ENCODE results near the gene DSTN. TPM values are rescaled to one million over a fixed set of nuclear protein-coding genes. Genes with fewer than 3 reads are reported as not detected.

Gene DSTN
- total RNA-seq, 4 donors from 2014 or later: 280 to 589 (median 373) TPM

GRCh38 chr20:17530153-17530552 is 39.7 kb upstream of the DSTN start:
- in situ Hi-C loops (cut with MboI; ENCODE audit: low pct_ligation_motif_present in 1 of 4, low pct_unique_long_range_greater_than_20kb in 1 of 4, low sequenced_read_pairs in 3 of 4): loop anchor here in 2 of 4 donors (25.0 kb wide), 2 partner anchors 107 to 357 kb away; no protein-coding TSS in a partner anchor
- DNase-seq: no peak
- TF ChIP-seq EP300 (IDR thresholded peaks at IDR 0.05; ENCODE audit: low read depth) (no peak), CTCF (IDR thresholded peaks at IDR 0.05) (no peak), POLR2AphosphoS5 (IDR thresholded peaks at IDR 0.05) (no peak), POLR2A (IDR thresholded peaks at IDR 0.05) (no peak)

GRCh38 chr20:17530716-17531664 is 38.9 kb upstream of the DSTN start, which contains the start of gene BFSP1:
Gene BFSP1 (minus strand): TSS chr20:17531379. CDS start chr20:17531329, 50 bp downstream.
- peak; percentile 56 for DNase-seq
- Histone ChIP-seq H3K27ac (peak within 1 kb of the TSS; percentile 61 to 82 (median 74)), H3K36me3 (no peaks in the 10 kb centered on the region), H3K4me3 (peak within 1 kb of the TSS; percentile 1 to 77 (median 52)), H3K27me3 (no peaks in the 10 kb centered on the region), H3K9me3 (no peaks in the 10 kb centered on the region), H3K4me1 (peaks cover 11 to 22% (median 13%) of the 10 kb centered on the region in 4 donors)
- intact Hi-C loops (cut with DNase I; ENCODE audit: low total_unique reads): no loop called here
- WGBS, 2 donors (ENCODE audit: low coverage in 1 of 2): 2 to 10% methylated on average over 2 to 95 of the region's 111 CpGs
- TF ChIP-seq POLR2A (IDR thresholded peaks at IDR 0.05): no peak
- TF ChIP-seq POLR2AphosphoS5 (IDR thresholded peaks at IDR 0.05): no peak
- no peak for TF ChIP-seq EP300 (IDR thresholded peaks at IDR 0.05; ENCODE audit: low read depth)
- no peak for TF ChIP-seq CTCF (IDR thresholded peaks at IDR 0.05)
- in situ Hi-C loops (cut with MboI; ENCODE audit: low pct_ligation_motif_present in 1 of 4, low pct_unique_long_range_greater_than_20kb in 1 of 4, low sequenced_read_pairs in 3 of 4): loop anchor here in 2 of 4 donors (25.0 kb wide), 2 partner anchors 106 to 356 kb away; no protein-coding TSS in a partner anchor

More at GRCh38 chr20:17530153-17530552, 39.7 kb upstream of the DSTN start:
- H3K4me1 ChIP-seq: peaks cover 11 to 22% (median 13%) of the 10 kb centered on the region in 4 donors
- intact Hi-C loops (cut with DNase I; ENCODE audit: low total_unique reads): no loop called here
- no peak overlapping the region for H3K27ac ChIP-seq
- no peaks in the 10 kb centered on the region for H3K36me3 ChIP-seq
- H3K9me3 ChIP-seq: no peaks in the 10 kb centered on the region
- no peak overlapping the region for H3K4me3 ChIP-seq
- no peaks in the 10 kb centered on the region for H3K27me3 ChIP-seq
- 61 to 83% methylated on average over 4 to 7 of the region's 7 CpGs for WGBS, 2 donors (ENCODE audit: low coverage in 1 of 2)

GRCh38 chr20:17531665-17532025 is 38.2 kb upstream of the DSTN start:
- Histone ChIP-seq H3K27ac (peak overlapping the region; percentile 61 to 82 (median 74)), H3K4me3 (peak overlapping the region in 3 of 4 donors; percentile 51 to 77 (median 54)), H3K36me3 (no peaks in the 10 kb centered on the region), H3K9me3 (no peaks in the 10 kb centered on the region), H3K4me1 (peaks cover 11 to 22% (median 13%) of the 10 kb centered on the region in 4 donors), H3K27me3 (no peaks in the 10 kb centered on the region)
- intact Hi-C loops (cut with DNase I; ENCODE audit: low total_unique reads) (no loop called here), in situ Hi-C loops (cut with MboI; ENCODE audit: low pct_ligation_motif_present in 1 of 4, low pct_unique_long_range_greater_than_20kb in 1 of 4, low sequenced_read_pairs in 3 of 4) (loop anchor here in 2 of 4 donors (25.0 kb wide), 2 partner anchors 106 to 356 kb away; no protein-coding TSS in a partner anchor)
- WGBS, 2 donors (ENCODE audit: low coverage in 1 of 2): 49 to 60% methylated on average over 5 of the region's 5 CpGs
- DNase-seq: no peak
- TF ChIP-seq POLR2A (IDR thresholded peaks at IDR 0.05) (no peak), POLR2AphosphoS5 (IDR thresholded peaks at IDR 0.05) (no peak), EP300 (IDR thresholded peaks at IDR 0.05; ENCODE audit: low read depth) (no peak), CTCF (IDR thresholded peaks at IDR 0.05) (no peak)

GRCh38 chr20:17533396-17533795 is 36.5 kb upstream of the DSTN start:
- Histone ChIP-seq H3K36me3 (no peaks in the 10 kb centered on the region), H3K4me3 (no peak overlapping the region), H3K9me3 (no peaks in the 10 kb centered on the region), H3K4me1 (peaks cover 11 to 25% (median 14%) of the 10 kb centered on the region in 4 donors), H3K27ac (no peak overlapping the region), H3K27me3 (no peaks in the 10 kb centered on the region)
- no peak for DNase-seq
- TF ChIP-seq CTCF (IDR thresholded peaks at IDR 0.05): no peak
- no peak for TF ChIP-seq POLR2AphosphoS5 (IDR thresholded peaks at IDR 0.05)
- no peak for TF ChIP-seq POLR2A (IDR thresholded peaks at IDR 0.05)
- TF ChIP-seq EP300 (IDR thresholded peaks at IDR 0.05; ENCODE audit: low read depth): no peak
- in situ Hi-C loops (cut with MboI; ENCODE audit: low pct_ligation_motif_present in 1 of 4, low pct_unique_long_range_greater_than_20kb in 1 of 4, low sequenced_read_pairs in 3 of 4): loop anchor here in 2 of 4 donors (25.0 kb wide), 2 partner anchors 104 to 354 kb away; no protein-coding TSS in a partner anchor
- intact Hi-C loops (cut with DNase I; ENCODE audit: low total_unique reads): no loop called here
- WGBS, 2 donors (ENCODE audit: low coverage in 1 of 2): 29 to 37% methylated on average over 1 of the region's 1 CpG

All from transverse colon (tissue), 4 donors.